Hepatocyte (in vitro differentiated cells): ENCODE data around the gene KCND2. TPM values are rescaled to one million over a fixed set of nuclear protein-coding genes. Genes with fewer than 3 reads are reported as not detected.

Experiments used
- DNase-seq: peaks from one replicate; pipeline ENCODE4 v3.0.0-alpha.2; 2016; ENCODE audit warnings: low spot score
- H2AFZ ChIP-seq: fragments of 200-600 bp; sonication (generic); 2 replicates; pipeline ENCODE4 v1.6.0; 2016; ENCODE audit warnings: antibody characterized with exemption, mild to moderate bottlenecking
- H3K27ac ChIP-seq: fragments of 200-600 bp; sonication (generic); 2 replicates; pipeline ENCODE4 v1.5.1; 2016; ENCODE audit warnings: mild to moderate bottlenecking
- H3K27me3 ChIP-seq: fragments of 200-600 bp; sonication (generic); 2 replicates; pipeline ENCODE4 v1.6.1; 2016
- H3K36me3 ChIP-seq: fragments of 200-600 bp; sonication (generic); replicated peaks from 2 replicates; pipeline ENCODE4 v1.5.1; 2016; ENCODE audit warnings: low read depth; ENCODE audit not compliant: insufficient read depth
- H3K4me1 ChIP-seq: fragments of 200-600 bp; sonication (generic); 2 replicates; pipeline ENCODE4 v1.5.1; 2016; ENCODE audit warnings: mild to moderate bottlenecking, moderate library complexity; ENCODE audit not compliant: insufficient read depth
- H3K4me2 ChIP-seq: fragments of 200-600 bp; sonication (generic); 2 replicates; pipeline ENCODE4 v1.6.0; 2016
- H3K4me3 ChIP-seq: fragments of 200-600 bp; sonication (generic); 2 replicates; pipeline ENCODE4 v1.5.1; 2016; ENCODE audit warnings: mild to moderate bottlenecking
- H3K79me2 ChIP-seq: fragments of 200-600 bp; sonication (generic); 2 replicates; pipeline ENCODE4 v1.6.0; 2017; ENCODE audit warnings: mild to moderate bottlenecking
- H3K9me2 ChIP-seq: fragments of 200-600 bp; sonication (generic); replicated peaks from 2 replicates; pipeline ENCODE4 v1.6.0; 2017; ENCODE audit warnings: mild to moderate bottlenecking; ENCODE audit not compliant: insufficient read depth
- H3K9me3 ChIP-seq: fragments of 200-600 bp; sonication (generic); 2 replicates; pipeline ENCODE4 v1.5.1; 2016; ENCODE audit warnings: low read depth, mild to moderate bottlenecking
- H4K20me1 ChIP-seq: fragments of 200-600 bp; sonication (generic); 2 replicates; pipeline ENCODE4 v1.6.0; 2016; ENCODE audit warnings: mild to moderate bottlenecking; ENCODE audit not compliant: insufficient read depth, poor library complexity, severe bottlenecking
- EZH2 ChIP-seq: fragments of 200-600 bp; sonication (generic); IDR thresholded peaks from 2 replicates; pipeline ENCODE4 v1.6.1; 2016; ENCODE audit warnings: antibody characterized with exemption, mild to moderate bottlenecking, borderline replicate concordance
- EZH2phosphoT487 ChIP-seq: fragments of 200-600 bp; sonication (generic); IDR thresholded peaks from one replicate; pipeline ENCODE4 v1.6.1; 2018; ENCODE audit warnings: antibody characterized with exemption, mild to moderate bottlenecking, low read depth, moderate library complexity; ENCODE audit not compliant: unreplicated experiment, severe bottlenecking
- WGBS: methylation state at CpG from one replicate; pipeline ENCODE4 v1.1.6; 2016; ENCODE audit warnings: low lambda C conversion rate; ENCODE audit errors: missing lambda C conversion rate; 5-methylcytosine and 5-hydroxymethylcytosine counted together
- polyA plus RNA-seq: library from polyadenylated mRNA; unstranded; fragments of >200 nt; fragmentation: Nextera tagmentation; extraction: Ambion mirVana; gene quantifications from 2 replicates; pipeline ENCODE4 v1.2.1, GENCODE V29; 2016
- total RNA-seq: library from RNA; depleted of rRNA; stranded (reverse); fragments of >200 nt; gene quantifications from 2 replicates; pipeline ENCODE4 v1.2.3, GENCODE V29; 2014
- TF ChIP-seq, protein P1 (sequence below): fragments of 200-600 bp; sonication (generic); IDR thresholded peaks from 2 replicates; pipeline ENCODE4 v1.5.1; 2016; ENCODE audit warnings: antibody characterized with exemption, mild to moderate bottlenecking; ENCODE audit not compliant: poor library complexity

The KCND2 gene
- total and polyA plus RNA-seq, 2 experiments from 2014 or later = 0.58 to 3.6 TPM

DNA sequence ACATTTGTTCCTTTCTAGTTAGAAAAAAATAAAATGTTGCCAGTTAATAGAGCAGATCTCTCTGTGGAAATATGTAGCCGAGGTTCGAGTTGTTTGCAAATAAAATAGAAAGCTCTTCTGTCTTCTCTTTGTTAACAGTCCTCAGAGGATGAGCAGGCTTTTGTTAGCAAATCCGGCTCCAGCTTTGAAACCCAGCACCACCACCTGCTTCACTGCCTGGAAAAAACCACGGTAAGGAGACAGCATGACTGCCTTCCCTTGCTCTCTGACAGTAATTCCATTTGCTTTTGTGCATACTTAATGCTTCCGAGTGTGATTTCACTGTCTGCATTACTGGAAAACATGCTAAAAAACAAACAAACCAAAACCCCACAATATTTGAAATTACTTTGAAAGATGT, 469.4 kb downstream of the KCND2 start:
- Histone ChIP-seq H3K27me3 (no peaks in the 10 kb centered on the region), H3K4me3 (no peak overlapping the region), H3K9me2 (no peaks in the 10 kb centered on the region), H3K27ac (no peak overlapping the region), H2AFZ (no peak overlapping the region), H3K9me3 (no peaks in the 10 kb centered on the region), H3K36me3 (no peaks in the 10 kb centered on the region), H3K4me1 (no peaks in the 10 kb centered on the region), H3K79me2 (no peaks in the 10 kb centered on the region), H4K20me1 (no peaks in the 10 kb centered on the region), H3K4me2 (no peak overlapping the region)
- WGBS = 38% methylated on average over 5 of the region's 5 CpGs
- TF ChIP-seq EZH2 (no peak), EZH2phosphoT487 (no peak)
- TF ChIP-seq, protein P1, sequence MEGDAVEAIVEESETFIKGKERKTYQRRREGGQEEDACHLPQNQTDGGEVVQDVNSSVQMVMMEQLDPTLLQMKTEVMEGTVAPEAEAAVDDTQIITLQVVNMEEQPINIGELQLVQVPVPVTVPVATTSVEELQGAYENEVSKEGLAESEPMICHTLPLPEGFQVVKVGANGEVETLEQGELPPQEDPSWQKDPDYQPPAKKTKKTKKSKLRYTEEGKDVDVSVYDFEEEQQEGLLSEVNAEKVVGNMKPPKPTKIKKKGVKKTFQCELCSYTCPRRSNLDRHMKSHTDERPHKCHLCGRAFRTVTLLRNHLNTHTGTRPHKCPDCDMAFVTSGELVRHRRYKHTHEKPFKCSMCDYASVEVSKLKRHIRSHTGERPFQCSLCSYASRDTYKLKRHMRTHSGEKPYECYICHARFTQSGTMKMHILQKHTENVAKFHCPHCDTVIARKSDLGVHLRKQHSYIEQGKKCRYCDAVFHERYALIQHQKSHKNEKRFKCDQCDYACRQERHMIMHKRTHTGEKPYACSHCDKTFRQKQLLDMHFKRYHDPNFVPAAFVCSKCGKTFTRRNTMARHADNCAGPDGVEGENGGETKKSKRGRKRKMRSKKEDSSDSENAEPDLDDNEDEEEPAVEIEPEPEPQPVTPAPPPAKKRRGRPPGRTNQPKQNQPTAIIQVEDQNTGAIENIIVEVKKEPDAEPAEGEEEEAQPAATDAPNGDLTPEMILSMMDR = no peak
- DNase-seq = no peak

GRCh38 chr7:120743128-120743527, 470.2 kb downstream of the KCND2 start:
- H3K4me3 ChIP-seq = no peak overlapping the region
- H3K27me3 ChIP-seq = no peaks in the 10 kb centered on the region
- no peaks in the 10 kb centered on the region for H3K9me2 ChIP-seq
- TF ChIP-seq EZH2phosphoT487 = no peak
- TF ChIP-seq EZH2 = no peak
- TF ChIP-seq, protein P1 = no peak
- H2AFZ ChIP-seq = no peak overlapping the region
- H4K20me1 ChIP-seq = no peaks in the 10 kb centered on the region
- H3K4me2 ChIP-seq = no peak overlapping the region
- H3K9me3 ChIP-seq = no peaks in the 10 kb centered on the region
- H3K79me2 ChIP-seq = no peaks in the 10 kb centered on the region
- no peaks in the 10 kb centered on the region for H3K36me3 ChIP-seq
- no peak overlapping the region for H3K27ac ChIP-seq
- H3K4me1 ChIP-seq = no peaks in the 10 kb centered on the region
- WGBS = 70% methylated on average over 3 of the region's 3 CpGs
- DNase-seq = no peak

DNA sequence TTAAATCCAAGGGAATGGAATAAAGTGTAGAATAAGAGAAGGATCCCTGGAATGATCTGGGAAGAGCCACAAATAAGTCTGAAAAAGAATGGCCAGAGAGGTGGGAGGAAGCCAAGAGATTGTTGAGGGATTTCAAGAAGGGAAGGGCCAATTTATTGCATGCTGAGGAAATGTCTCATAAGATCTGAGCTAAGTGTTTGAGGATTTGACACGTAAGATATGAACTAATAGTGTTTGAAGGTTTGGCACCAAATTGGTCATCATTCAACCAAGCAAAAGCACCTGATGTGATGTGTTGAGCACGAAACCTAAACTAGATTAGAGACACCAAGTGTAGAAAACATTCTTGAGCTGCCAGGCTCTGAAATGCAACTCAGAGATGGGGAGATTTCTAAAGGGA, 487.1 kb downstream of the KCND2 start:
- no peaks in the 10 kb centered on the region for H3K27me3 ChIP-seq
- H3K27ac ChIP-seq = no peak overlapping the region
- TF ChIP-seq EZH2phosphoT487 (no peak), EZH2 (no peak)
- TF ChIP-seq, protein P1 = no peak
- no peak overlapping the region for H3K4me3 ChIP-seq
- H3K9me3 ChIP-seq = no peaks in the 10 kb centered on the region
- WGBS = 83% methylated on average over 2 of the region's 2 CpGs
- no peak overlapping the region for H3K4me2 ChIP-seq
- no peaks in the 10 kb centered on the region for H3K79me2 ChIP-seq
- H3K4me1 ChIP-seq = no peaks in the 10 kb centered on the region
- no peaks in the 10 kb centered on the region for H3K9me2 ChIP-seq
- no peaks in the 10 kb centered on the region for H3K36me3 ChIP-seq
- H4K20me1 ChIP-seq = no peaks in the 10 kb centered on the region
- H2AFZ ChIP-seq = no peak overlapping the region
- no peak for DNase-seq

- H4K20me1 ChIP-seq = no peaks in the 10 kb centered on the region
- H3K9me2 ChIP-seq = no peaks in the 10 kb centered on the region
- no peaks in the 10 kb centered on the region for H3K79me2 ChIP-seq
- no peak overlapping the region for H3K4me3 ChIP-seq
- H3K36me3 ChIP-seq = no peaks in the 10 kb centered on the region
- WGBS = 55% methylated on average over 3 of the region's 3 CpGs
- H3K27ac ChIP-seq = no peak overlapping the region
- no peak for DNase-seq
- no peaks in the 10 kb centered on the region for H3K9me3 ChIP-seq
- H2AFZ ChIP-seq = no peak overlapping the region
- H3K27me3 ChIP-seq = no peaks in the 10 kb centered on the region
- H3K4me1 ChIP-seq = no peaks in the 10 kb centered on the region
- no peak overlapping the region for H3K4me2 ChIP-seq
- TF ChIP-seq, protein P1 = no peak
- TF ChIP-seq EZH2 (no peak), EZH2phosphoT487 (no peak)
Observed at GRCh38 chr7:120760851-120761250, 487.9 kb downstream of the KCND2 start.
